Measurements from ENCODE around the gene LRCH4. TPM values are rescaled to one million over a fixed set of nuclear protein-coding genes. Genes with fewer than 3 reads are reported as not detected.

Gene LRCH4
- total and polyA plus RNA-seq, 4 donors: 38.1 to 109 (median 92.2) TPM

- H3K36me3 ChIP-seq (ENCODE audit: control insufficient read depth in 4 of 4, insufficient read depth in 4 of 4, low read length in 4 of 4): peaks cover under 1 to 9% (median 6%) of the 10 kb centered on the region in 4 donors
- TF ChIP-seq CTCF (IDR thresholded peaks at IDR 0.05; ENCODE audit: control extremely low read depth, extremely low read depth): no peak
- no peaks in the 10 kb centered on the region for H3K9me3 ChIP-seq (ENCODE audit: control insufficient read depth in 4 of 4, insufficient read depth in 3 of 4, low read length in 3 of 4)
- H3K4me1 ChIP-seq (ENCODE audit: control insufficient read depth in 5 of 5, insufficient read depth in 5 of 5, low read length in 5 of 5): peaks cover 0 to 53% (median 15%) of the 10 kb centered on the region in 5 donors
- H3K27ac ChIP-seq (ENCODE audit: low read depth in 1 of 2, low read length in 1 of 2): peak within 1 kb of the TSS; percentile 98
- peak within 1 kb of the TSS; percentile 71 to 72 for H3K9ac ChIP-seq (ENCODE audit: insufficient read depth in 1 of 2, low read length in 2 of 2)
- H3K4me3 ChIP-seq: peak within 1 kb of the TSS; percentile 66
- ATAC-seq (ENCODE audit: insufficient read depth, low FRiP score) (peak; percentile 86), DNase-seq (peak; percentile 100)
- 0% methylated on average over 53 of the region's 53 CpGs for WGBS, 2 donors
- no peaks in the 10 kb centered on the region for H3K27me3 ChIP-seq (ENCODE audit: control insufficient read depth in 3 of 3, insufficient read depth in 3 of 3, low read length in 2 of 3)
Measured at GRCh38 chr7:100586266-100587025, 517 bp upstream of the LRCH4 start, which contains the start of gene FBXO24. Gene FBXO24 (plus strand): TSS chr7:100586328. CDS start chr7:100586626, 298 bp downstream.

GRCh38 chr7:100584683-100585510, 1.0 kb downstream of the LRCH4 start:
- WGBS, 2 donors: 2% methylated on average over 20 of the region's 20 CpGs
- Histone ChIP-seq H3K4me1 (ENCODE audit: control insufficient read depth in 5 of 5, insufficient read depth in 5 of 5, low read length in 5 of 5) (peaks cover 0 to 44% (median 14%) of the 10 kb centered on the region in 5 donors), H3K4me3 (peak overlapping the region; percentile 66), H3K9ac (ENCODE audit: insufficient read depth in 1 of 2, low read length in 2 of 2) (peak overlapping the region; percentile 71 to 72), H3K9me3 (ENCODE audit: control insufficient read depth in 4 of 4, insufficient read depth in 3 of 4, low read length in 3 of 4) (peaks cover 0 to 2% (median 0%) of the 10 kb centered on the region in 4 donors), H3K27me3 (ENCODE audit: control insufficient read depth in 3 of 3, insufficient read depth in 3 of 3, low read length in 2 of 3) (no peaks in the 10 kb centered on the region), H3K36me3 (ENCODE audit: control insufficient read depth in 4 of 4, insufficient read depth in 4 of 4, low read length in 4 of 4) (peaks cover 3 to 22% (median 19%) of the 10 kb centered on the region in 4 donors), H3K27ac (ENCODE audit: low read depth in 1 of 2, low read length in 1 of 2) (peak overlapping the region; percentile 98)
- no peak for ATAC-seq (ENCODE audit: insufficient read depth, low FRiP score)
- DNase-seq: peak; percentile 75 to 88 (median 86)
- no peak for TF ChIP-seq CTCF (IDR thresholded peaks at IDR 0.05; ENCODE audit: control extremely low read depth, extremely low read depth)

- no peak for ATAC-seq (ENCODE audit: insufficient read depth, low FRiP score)
- peak overlapping the region; percentile 31 for H3K4me3 ChIP-seq
- peak; percentile 76 to 95 (median 94) for DNase-seq
- TF ChIP-seq CTCF (IDR thresholded peaks at IDR 0.05; ENCODE audit: control extremely low read depth, extremely low read depth): no peak
- WGBS, 2 donors: 6 to 12% methylated on average over 15 of the region's 15 CpGs
- peaks cover 3 to 27% (median 23%) of the 10 kb centered on the region in 4 donors for H3K36me3 ChIP-seq (ENCODE audit: control insufficient read depth in 4 of 4, insufficient read depth in 4 of 4, low read length in 4 of 4)
- peaks cover 0 to 36% (median 14%) of the 10 kb centered on the region in 5 donors for H3K4me1 ChIP-seq (ENCODE audit: control insufficient read depth in 5 of 5, insufficient read depth in 5 of 5, low read length in 5 of 5)
- no peaks in the 10 kb centered on the region for H3K27me3 ChIP-seq (ENCODE audit: control insufficient read depth in 3 of 3, insufficient read depth in 3 of 3, low read length in 2 of 3)
- peak overlapping the region; percentile 31 to 47 for H3K9ac ChIP-seq (ENCODE audit: insufficient read depth in 1 of 2, low read length in 2 of 2)
- peaks cover 0 to 2% (median 0%) of the 10 kb centered on the region in 4 donors for H3K9me3 ChIP-seq (ENCODE audit: control insufficient read depth in 4 of 4, insufficient read depth in 3 of 4, low read length in 3 of 4)
- H3K27ac ChIP-seq (ENCODE audit: low read depth in 1 of 2, low read length in 1 of 2): peak overlapping the region in 1 of 2 donors; percentile 98
Measured at GRCh38 chr7:100584054-100584682, 1.8 kb downstream of the LRCH4 start.
